NCI-H510A (cell line): ENCODE measurements around the gene SPEG.
A peak's percentile ranks its signal among the peaks of the same experiment; 100 is the strongest.

ENCODE experiments used
- DNase-seq: peaks from one replicate; lab custom pipeline; 2025; lab: John Stamatoyannopoulos, UW

Gene SPEG

DNA sequence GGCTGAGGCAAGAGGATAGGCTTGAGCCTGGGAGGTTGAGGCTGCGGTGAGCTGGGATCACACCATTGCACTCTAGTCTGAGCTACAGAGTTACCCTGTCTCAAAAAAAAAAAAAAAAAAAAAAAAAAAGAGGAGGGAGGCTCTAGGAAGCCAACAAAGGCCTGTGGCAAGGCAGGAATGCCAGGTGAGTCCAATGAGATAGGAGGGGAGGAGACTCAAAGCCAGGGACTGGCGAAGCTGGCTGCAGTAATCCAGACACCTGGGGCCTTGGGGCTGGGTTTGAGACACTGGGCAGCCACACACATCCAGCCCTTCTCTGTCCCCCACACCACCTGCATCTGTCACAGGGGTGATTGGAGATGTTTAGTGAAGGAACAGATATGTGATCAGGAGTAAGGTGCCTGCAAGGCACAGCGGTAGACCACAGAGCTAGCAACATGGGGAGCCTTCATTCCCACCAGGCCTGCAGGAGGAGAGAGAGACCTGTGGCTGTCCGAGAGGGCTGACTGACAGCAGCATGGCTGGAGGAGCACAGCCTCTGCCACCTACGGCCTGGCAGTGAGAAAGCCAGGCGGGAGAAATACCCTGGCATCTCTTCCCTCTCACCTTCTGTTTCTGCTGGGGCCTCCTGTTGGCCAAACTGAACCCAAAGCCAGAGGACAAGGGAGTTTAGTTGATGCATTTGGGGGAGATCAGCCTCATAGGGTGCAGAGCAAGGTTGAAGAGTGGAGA lies 99.5 kb downstream of the SPEG start:
- no peak for DNase-seq

DNA sequence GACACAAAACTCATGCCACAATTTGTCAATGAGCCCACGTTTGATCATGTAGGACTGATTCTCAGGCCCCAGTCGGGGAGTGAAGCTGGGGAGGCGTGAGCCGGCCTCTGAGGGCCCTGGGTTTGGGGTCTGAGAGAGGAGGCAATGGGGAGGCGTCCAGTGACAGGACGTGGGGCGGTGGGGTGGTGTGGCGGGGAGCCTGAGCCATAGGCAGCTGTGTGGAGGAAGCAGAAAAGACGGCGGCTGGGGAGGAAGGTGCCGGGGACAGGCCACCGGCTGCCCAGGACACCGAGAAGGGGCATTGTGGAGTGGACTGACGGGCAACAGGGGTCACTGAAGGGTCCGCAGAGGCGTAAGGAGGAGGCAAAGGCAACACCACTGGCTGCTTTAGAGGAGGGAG lies 101.8 kb downstream of the SPEG start:
- no peak for DNase-seq

DNA sequence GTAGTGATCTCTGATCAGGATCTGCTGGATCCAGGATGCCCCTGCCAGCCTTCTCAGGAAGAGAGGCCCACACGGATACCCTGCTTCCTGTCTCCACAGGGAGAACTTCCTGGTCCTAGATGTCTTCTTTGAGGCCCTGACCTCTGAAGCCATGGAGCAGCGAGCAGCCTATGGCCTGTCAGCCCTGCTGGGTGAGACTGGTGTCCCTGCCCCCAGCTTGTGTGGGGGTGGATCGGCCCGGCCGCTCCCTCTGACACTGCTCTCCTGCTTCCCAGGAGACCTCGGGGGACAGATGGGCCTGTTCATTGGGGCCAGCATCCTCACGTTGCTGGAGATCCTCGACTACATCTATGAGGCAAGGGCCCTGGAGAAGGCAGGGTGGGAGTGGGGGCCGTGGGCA lies 102.3 kb downstream of the SPEG start:
- DNase-seq = no peak

DNA sequence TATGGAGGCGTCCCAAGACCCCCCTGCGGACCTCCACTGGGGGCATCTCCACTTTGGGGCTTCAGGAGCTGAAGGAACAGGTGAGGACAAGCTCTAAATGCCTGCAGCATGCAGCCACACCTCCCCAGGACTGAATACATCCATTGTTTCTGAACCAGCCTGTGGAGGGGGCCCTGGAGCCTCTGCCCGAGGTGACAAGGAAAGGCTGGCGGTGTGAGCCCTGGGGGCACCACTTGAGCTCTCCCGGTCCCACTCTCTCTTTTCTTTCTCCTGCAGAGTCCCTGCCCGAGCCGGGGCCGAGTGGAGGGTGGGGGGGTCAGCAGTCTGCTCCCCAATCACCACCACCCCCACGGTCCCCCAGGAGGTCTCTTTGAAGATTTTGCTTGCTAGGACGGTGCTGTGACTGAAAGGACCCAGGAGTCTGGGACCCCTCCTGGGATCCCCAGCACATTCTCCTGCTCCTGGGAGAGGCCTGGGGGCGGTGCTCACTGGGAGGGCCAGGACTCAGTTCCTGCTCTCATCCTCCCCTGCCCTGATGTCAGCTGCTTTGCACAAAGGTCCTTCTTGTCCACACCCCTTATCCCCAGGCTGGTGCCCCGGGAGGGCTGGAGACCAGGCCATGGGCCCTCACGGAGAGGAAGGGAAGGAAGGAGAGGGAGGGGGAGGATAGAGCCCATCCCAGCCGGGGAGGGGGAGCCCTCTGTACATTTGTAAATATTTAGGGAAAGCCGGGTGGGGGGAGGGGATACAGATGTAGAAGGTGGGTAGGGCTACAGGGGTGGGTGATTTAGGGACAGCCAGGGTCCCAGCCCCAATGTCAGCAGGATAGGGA lies 103.2 kb downstream of the SPEG start:
- DNase-seq = no peak

DNA sequence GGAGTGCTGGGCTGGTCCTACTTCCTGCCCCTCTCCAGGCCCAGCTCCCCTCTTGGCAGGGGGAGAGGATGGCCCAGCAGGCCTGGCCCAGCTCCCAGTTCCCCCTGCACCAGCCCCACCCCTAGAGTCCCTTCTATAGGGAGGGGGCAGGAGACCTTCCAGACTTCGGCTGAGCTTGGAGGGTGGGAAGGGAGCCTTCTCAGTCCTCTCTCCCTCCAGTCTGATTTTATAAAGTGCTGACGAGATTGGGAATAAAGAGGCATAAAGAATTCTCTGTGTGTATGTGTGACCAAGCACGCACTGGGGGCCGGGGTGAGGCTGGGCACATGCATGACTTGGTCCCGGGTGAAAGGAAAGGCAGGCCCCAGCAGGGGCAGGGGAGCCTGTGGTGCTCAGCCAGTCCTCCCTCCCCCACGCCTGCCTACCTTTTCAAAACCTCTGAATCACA lies 103.9 kb downstream of the SPEG start:
- DNase-seq = no peak

DNA sequence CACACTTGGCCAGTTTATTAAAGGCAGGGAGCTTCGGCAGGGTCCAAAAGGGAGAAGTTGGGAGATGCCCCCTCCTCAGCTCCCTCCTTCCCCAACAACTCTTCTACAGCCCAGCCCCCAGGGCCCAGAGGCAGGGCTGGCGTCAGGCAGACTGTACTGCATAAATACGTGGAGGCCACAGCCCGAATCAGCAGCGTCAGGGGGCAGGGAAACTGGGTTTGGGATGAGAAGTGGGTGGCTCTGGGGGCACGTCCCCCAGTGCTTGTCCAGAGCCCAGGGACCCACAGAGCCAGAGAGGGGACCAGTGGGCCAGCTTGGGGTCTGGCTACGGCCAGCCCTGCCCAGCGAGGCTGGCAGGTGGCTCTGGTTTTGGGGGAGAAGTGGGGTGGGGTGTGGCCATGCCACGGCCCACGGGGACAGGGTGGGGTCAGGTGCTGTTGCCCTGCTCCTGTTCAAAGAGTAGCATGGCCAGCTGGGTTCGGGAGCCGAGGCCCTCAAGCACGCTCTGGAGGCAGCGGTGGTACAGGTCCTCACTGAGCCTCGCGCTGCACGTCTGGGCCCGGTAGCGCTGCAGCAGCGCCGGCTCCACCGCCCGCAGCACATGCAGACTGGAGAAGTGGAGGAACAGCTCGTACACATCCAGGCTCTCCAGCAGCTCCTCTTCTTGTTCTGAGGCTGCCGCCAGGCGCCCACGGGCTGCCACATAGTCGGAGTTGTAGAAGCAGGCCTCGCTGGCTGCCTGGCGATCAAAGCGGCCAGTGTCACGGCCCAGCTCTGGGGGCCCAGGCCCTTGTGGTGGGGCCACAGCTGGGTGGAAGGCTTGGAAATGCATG lies 104.5 kb downstream of the SPEG start:
- no peak for DNase-seq

DNA sequence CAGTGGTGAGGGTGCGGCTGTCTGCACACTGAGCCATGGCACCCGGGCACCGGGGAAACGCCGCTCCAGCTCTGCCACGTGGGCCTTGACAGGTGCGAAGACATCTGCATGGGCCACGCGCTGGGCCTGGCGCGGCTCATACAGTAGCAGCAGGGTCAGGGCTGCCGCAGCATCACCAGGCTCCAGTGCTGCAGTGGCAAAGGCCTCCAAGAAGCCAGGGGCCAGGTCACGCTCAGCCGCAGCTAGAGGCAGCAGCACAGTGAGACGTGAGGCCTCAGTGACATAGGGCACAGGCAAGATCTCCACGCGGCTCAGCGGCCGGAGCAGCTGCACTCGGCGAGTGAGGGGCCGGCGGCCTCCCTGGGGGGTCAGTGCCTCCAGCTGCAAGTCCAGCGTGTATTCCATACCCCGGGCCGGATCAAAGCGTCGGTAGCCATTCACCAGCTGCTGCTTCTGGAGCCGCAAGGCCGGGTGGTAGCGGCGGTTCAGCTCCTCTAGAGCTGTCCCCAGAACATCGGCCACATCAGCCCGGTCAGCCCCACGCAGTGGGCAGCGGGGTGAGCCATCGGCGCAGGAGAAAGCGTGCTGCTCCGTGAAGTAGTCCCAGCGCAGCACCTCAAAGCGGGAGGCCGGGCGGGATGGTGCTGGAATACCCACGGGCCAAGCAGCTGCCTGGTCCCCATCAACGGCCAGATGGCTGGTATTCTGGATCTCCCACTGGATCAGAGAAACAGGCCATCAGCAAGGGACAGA lies 105.5 kb downstream of the SPEG start:
- no peak for DNase-seq

DNA sequence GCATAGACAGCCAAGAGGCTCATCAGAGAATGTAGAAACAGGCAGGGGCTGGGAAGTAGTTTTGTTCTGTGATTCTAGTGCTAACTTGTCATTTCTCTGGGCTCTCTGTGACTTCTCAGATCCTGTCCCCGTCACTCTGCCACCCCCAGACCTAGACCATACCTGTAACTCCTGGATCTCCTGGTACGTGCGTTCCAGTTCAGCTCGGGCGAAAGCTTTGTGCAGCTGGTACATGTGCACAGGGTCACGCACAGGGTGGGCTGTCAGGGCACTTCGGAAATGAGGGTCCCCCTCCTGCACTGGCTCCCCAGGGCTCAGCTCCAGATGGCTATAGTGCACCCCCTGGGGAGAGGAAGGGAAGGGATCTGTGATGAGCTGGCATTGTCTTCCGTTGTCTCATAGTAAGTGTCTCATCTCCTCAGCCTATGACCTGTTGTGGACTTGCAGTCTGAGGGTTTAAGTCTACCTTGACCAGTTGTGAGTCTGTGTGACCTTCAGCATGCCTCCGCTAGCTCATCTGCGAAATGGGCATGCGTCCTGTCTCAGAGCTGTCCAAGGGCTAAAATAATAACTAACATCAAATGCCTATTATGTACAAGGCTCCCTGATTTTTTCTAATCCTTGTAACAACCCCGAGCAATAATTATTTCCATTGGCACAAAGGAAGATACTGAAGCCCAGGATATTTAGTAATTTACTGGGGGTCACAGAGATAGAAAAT lies 106.3 kb downstream of the SPEG start:
- no peak for DNase-seq

DNA sequence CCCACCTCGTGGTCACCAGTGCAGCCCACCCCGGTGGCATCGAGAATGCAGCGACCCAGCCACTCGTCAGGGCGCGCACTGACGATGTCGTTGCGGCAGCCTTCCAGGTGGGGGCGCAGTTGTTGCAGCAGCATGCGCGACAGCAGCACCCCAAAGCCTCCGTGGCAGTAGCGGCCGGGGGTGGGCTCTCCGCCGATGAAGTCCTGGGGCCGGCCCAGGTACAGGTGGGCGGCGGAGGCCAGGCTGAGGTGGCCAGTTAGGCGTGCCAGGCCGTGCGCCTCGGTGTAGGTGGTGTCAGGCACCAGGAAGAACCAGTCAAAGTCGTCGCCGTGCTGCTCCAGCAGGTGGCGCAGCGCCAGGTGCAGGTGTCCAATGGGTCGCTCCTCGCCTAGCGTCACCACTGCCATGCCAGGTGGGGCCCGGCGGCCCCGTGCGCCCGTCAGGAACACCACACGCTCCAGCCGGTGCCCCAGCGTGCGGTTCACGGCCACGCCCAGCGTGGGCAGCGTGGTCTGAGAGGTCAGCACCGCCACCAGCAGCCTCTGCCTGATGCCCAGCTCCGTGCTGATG lies 107.1 kb downstream of the SPEG start:
- peak; percentile 72 for DNase-seq

DNA sequence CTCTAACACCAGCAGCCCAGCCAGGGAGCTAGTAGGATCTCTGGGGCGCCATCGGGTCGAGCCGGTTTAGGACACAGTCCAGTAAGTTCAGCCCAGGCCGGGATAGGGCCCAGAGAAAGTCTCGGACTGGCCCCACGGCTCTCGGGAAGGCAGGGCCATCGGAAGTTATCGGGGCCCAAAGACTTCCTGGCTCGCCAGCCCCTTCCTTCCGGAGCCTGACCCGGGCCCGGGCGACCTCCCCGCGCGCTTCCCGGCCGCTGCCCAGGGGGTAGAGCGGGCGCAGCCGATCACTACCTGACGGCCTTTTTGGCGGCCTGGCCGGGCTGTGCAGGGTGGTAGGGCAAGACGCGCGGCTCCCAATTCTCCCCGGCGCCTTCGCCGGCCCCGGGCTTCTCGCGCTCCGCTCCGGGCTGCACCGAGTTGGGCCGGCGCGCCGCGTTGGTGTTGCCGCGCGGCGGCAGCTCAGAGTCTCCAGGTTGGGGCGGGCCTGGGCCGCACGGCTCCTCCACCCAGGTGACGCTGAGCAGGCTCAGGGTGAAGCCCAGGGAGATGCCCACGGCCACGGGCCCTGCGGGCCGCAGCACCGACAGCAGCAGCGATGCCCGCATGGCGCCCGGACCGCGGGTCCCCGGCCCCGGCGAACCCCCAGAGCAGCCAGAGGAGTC lies 108.4 kb downstream of the SPEG start:
- peak; percentile 57 for DNase-seq

DNA sequence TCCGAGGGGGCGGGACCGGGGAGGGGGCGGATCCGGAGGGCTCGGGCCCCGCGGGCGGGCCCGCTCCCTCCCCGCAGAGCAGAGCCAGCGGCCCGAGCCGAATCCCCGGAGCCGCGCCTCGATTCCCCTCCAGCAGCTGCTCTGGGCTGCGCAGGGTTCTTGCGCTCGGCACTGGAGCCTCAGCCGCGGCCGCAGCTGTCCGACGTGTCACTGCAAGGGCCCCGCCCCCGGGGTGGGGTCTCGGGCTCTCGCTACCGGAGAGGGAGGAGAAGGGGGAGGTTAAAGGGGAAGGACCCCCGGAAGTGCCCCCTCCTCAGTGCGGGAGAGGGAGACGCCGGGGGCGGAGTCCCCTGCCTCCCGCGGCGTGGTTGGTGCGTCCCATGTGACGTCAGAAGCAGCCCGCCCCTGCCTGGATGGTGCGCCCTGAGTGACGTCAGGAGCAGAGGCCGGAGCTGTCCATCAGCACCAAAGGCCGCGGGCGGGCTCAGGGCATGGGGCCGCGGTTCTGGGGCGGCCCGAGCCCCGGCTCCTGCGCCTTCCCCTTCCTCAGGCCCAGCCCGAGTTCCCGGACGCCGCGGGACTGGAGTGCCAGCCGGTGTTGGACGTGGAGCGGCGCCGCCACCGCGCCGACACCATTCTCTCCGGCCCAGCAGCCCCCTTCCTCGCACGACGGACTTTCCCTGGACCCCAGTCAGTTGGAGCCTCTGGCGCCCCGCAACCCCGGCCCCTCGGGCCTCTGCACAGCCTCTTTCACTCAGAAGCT lies 109.1 kb downstream of the SPEG start, which contains the start of the genes CHPF and TMEM198:
TSS of gene CHPF (minus strand) at position 214 of the 763 bp plus-strand sequence. CDS start 271 bp downstream, outside the sequence.
TSS of gene TMEM198 (plus strand) at position 433 of the 763 bp plus-strand sequence. CDS start 700 bp downstream, outside the sequence.
- DNase-seq = peak; percentile 98

DNA sequence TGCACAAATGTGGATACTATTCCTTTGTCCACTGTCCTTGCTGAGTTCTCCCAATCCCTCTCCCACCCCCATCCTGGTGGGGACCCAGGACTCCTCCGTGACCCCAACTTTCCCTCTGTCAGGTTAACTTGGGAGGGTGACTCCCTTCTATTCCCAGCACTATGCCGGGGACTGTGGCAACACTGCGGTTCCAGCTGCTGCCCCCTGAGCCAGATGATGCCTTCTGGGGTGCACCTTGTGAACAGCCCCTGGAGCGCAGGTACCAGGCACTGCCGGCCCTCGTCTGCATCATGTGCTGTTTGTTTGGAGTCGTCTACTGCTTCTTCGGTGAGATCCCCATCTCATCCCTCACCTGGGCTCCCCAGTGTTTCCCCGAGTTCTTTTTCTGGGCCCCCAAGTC lies 109.9 kb downstream of the SPEG start:
- no peak for DNase-seq

DNA sequence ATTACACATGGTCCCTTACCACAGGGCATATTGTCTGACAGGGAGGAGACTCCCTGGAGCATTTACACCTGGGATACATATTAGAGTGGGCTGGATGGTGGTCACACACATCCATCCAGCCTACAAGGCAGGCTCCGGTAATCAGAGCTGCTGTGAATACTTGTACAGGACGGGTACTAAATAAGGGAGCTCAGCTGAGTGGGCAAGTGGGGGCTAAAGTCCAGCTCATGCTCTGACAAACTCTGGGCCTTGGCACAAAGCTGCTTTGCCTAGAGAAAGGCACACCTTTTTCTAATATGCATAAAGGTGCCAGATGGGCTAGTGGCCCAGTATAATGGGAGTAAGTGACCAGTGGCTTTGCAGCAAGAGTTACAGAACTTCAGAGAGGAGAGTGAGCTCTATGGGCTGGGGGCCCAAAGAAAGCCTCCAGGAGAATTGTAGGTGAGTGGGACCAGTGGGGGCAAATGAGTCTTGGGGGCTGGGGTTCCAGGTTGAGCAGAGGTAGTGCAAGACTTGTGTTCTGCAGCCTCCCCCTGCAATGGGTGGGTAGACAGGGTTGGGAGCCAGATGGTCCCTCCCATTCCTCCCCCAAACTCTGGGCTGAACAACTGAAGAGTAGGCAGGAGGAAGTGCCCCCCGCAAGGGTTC lies 110.8 kb downstream of the SPEG start:
- DNase-seq = no peak

DNA sequence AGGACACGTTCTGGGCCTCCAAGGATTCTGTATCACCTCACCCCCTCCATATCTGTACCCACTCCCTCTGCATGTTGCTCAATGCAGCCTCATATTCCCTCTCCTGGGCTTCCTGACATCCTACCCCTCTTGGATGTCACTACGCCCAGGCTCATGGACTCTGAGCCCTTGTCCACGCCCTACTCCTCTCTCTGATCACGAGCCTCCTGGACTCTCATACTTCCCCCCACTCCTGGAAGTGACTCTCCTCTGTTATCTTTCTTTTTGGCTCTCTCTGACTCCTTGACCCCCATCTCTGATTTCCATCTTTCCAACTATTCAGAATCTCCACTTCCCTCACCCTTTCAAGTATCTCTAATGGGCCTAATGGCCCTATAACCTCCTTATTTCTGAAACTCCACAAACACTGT lies 111.3 kb downstream of the SPEG start:
- DNase-seq = no peak

DNA sequence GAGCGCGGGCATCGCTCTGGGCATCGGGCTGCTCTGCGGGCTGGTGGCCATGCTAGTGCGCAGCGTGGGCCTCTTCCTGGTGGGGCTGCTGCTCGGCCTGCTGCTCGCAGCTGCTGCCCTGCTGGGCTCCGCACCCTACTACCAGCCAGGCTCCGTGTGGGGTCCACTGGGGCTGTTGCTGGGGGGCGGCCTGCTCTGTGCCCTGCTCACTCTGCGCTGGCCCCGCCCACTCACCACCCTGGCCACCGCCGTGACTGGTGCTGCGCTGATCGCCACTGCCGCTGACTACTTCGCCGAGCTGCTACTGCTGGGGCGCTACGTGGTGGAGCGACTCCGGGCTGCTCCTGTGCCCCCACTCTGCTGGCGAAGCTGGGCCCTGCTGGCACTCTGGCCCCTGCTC lies 113.0 kb downstream of the SPEG start:
- DNase-seq = no peak
